Kidney (tissue), 14 donors: Measurements from ENCODE around the gene PBX2. TPM values are rescaled to one million over a fixed set of nuclear protein-coding genes. Genes with fewer than 3 reads are reported as not detected.

ENCODE experiments used
- DNase-seq, 5 donors: peaks; one replicate each; pipeline ENCODE4 v3.0.0-alpha.2; 2013 to 2020
- FAIRE-seq: peaks from 2 replicates; lab custom pipeline; 2012; peaks lifted over from hg19 to GRCh38; lab: Jason Lieb, UNC
- H3K27ac ChIP-seq, 2 donors: one replicate each; pipeline ENCODE4 v1.7.0; 2013; ENCODE audit warnings: low read depth in 2 of 2, low read length in 2 of 2, inconsistent platforms in 1 of 2
- H3K27me3 ChIP-seq: one replicate; pipeline ENCODE4 v1.7.1; 2013; ENCODE audit warnings: low read length, inconsistent platforms; ENCODE audit not compliant: control insufficient read depth, insufficient read depth
- H3K36me3 ChIP-seq, 3 donors: one replicate each; pipeline versions ENCODE4 v1.7.0 to v1.7.1; 2013; ENCODE audit warnings: low read length in 3 of 3, control low read depth in 1 of 3, inconsistent platforms in 1 of 3; ENCODE audit not compliant: insufficient read depth in 3 of 3, control insufficient read depth in 2 of 3
- H3K4me1 ChIP-seq, 3 donors: one replicate each; pipeline versions ENCODE4 v1.7.0 to v1.7.1; 2013; ENCODE audit warnings: low read length in 3 of 3, inconsistent platforms in 1 of 3, low read depth in 1 of 3; ENCODE audit not compliant: control insufficient read depth in 2 of 3, insufficient read depth in 2 of 3
- H3K4me3 ChIP-seq, 3 donors: one replicate each; pipeline versions ENCODE4 v1.7.0 to v1.8.1; 2013; ENCODE audit warnings: low read length in 3 of 3, control low read depth in 1 of 3, inconsistent platforms in 1 of 3
- H3K9ac ChIP-seq, 3 donors: one replicate each; pipeline versions ENCODE4 v1.7.0 to v1.7.1; 2013; ENCODE audit warnings: low read length in 3 of 3, control low read depth in 1 of 3, inconsistent platforms in 1 of 3
- H3K9me3 ChIP-seq, 3 donors: one replicate each; pipeline versions ENCODE4 v1.7.0 to v1.7.1; 2013; ENCODE audit warnings: low read length in 3 of 3, control low read depth in 1 of 3, inconsistent platforms in 1 of 3; ENCODE audit not compliant: control insufficient read depth in 2 of 3, insufficient read depth in 1 of 3
- intact Hi-C: fragments of 100-400 bp; cut with DNase I; formaldehyde crosslinking; loops from one replicate; pipeline ENCODE4 v1.11.1; 2022
- polyA plus RNA-seq: library from polyadenylated mRNA; stranded (reverse); fragments of 350-450 nt; fragmentation: Illumina TruSeq; extraction: RNeasy Lipid Tissue Mini Kit (QIAGEN cat#74804); gene quantifications from one replicate; pipeline ENCODE4 v1.2.3, GENCODE V29; 2014; ENCODE audit warnings: low read depth, low replicate concordance; ENCODE audit not compliant: insufficient read depth
- total RNA-seq: library from RNA; stranded (reverse); fragmentation: NEBNext Ultra II Directional; extraction: Animal tissue kit (Norgen Biotek cat#: 25700); gene quantifications from one replicate; pipeline ENCODE4 v1.2.1, GENCODE V29; 2021
- TF ChIP-seq, protein P1 (sequence below): IDR thresholded peaks from 3 replicates; pipeline ENCODE4 v1.5.1; 2012; ENCODE audit warnings: mild to moderate bottlenecking, moderate library complexity, borderline replicate concordance; ENCODE audit not compliant: insufficient read depth; ENCODE audit errors: extremely low read depth
- donor health status: control.
- donor health status: control.
- donor health status: control.
- donor health status: control.
- donor health status: control.
- donor health status: DM: yes; HTN: yes; CAD: no.
- donor health status: Normal renal cell carcinoma (clear cell type).

The PBX2 gene
- total and polyA plus RNA-seq, 2 donors from 2014 or later = 34.6 to 87.3 TPM

DNA sequence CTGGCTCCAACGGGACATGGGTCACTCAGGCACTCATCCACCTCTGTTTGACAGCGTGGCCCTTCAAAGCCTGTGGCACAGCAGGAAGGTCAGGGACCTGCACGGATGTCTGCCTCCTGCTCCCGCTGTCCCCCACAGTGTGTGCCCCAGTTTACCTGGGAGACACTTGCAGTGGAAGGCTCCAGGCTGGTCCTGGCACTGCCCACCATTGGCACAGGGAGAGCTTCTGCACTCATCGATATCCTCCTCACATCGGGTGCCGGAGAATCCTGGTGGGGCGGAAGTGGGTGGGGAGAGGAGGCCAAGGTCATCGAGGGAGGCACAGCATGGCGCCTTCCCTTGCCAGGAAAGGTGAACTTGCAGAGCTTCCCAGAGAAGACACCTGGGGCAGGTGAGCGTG is 27.0 kb upstream of the PBX2 start:
- TF ChIP-seq, protein P1, sequence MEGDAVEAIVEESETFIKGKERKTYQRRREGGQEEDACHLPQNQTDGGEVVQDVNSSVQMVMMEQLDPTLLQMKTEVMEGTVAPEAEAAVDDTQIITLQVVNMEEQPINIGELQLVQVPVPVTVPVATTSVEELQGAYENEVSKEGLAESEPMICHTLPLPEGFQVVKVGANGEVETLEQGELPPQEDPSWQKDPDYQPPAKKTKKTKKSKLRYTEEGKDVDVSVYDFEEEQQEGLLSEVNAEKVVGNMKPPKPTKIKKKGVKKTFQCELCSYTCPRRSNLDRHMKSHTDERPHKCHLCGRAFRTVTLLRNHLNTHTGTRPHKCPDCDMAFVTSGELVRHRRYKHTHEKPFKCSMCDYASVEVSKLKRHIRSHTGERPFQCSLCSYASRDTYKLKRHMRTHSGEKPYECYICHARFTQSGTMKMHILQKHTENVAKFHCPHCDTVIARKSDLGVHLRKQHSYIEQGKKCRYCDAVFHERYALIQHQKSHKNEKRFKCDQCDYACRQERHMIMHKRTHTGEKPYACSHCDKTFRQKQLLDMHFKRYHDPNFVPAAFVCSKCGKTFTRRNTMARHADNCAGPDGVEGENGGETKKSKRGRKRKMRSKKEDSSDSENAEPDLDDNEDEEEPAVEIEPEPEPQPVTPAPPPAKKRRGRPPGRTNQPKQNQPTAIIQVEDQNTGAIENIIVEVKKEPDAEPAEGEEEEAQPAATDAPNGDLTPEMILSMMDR = no peak
- H3K4me3 ChIP-seq = no peak overlapping the region
- no peaks in the 10 kb centered on the region for H3K36me3 ChIP-seq
- H3K27ac ChIP-seq = no peak overlapping the region
- H3K4me1 ChIP-seq = no peaks in the 10 kb centered on the region
- no peak for FAIRE-seq
- intact Hi-C loops = no loop called here
- H3K9me3 ChIP-seq = no peaks in the 10 kb centered on the region
- no peak for DNase-seq
- H3K9ac ChIP-seq = no peak overlapping the region
- no peaks in the 10 kb centered on the region for H3K27me3 ChIP-seq

DNA sequence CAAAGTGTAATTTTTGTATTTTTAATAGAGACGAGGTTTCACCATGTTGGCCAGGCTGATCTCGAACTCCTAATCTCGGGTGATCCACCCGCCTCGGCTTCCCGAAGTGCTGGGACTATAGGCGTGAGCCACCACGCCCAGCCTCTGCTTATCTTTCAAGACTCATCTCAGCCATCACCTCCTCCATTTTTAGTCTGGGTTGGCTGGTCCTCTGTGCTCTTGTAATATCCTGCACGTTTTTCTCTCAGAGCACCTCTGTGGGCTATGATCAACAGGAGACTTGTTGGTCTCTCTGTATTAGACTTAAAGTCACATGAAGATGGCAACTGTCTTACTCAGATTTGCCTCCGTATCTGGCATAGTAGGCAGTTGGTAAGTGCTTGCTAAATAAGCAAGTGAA is 26.3 kb upstream of the PBX2 start:
- Histone ChIP-seq H3K4me3 (no peak overlapping the region), H3K4me1 (no peaks in the 10 kb centered on the region), H3K9ac (no peak overlapping the region), H3K9me3 (no peaks in the 10 kb centered on the region), H3K27me3 (no peaks in the 10 kb centered on the region), H3K27ac (no peak overlapping the region), H3K36me3 (no peaks in the 10 kb centered on the region)
- TF ChIP-seq, protein P1 = no peak
- intact Hi-C loops = no loop called here
- FAIRE-seq (no peak), DNase-seq (no peak)

DNA sequence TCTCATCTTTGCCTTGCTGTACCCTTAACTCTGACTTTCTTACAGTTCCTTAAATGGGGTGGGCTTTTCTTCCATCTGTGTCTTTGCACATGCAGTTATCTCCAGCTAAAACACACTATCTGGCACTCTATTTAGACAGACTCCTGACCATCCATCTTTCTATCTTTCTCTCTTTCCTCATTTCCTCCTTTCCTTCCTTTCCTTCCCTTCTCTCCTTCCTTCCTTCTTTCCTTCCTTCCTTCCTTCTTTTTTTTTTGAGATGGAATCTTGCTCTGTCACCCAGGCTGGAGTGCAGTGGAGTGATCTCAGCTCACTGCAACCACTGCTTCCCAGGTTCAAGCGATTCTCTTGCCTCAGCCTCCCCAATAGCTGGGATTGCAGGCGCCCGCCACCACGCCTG is 25.6 kb upstream of the PBX2 start:
- no peak overlapping the region for H3K4me3 ChIP-seq
- H3K27ac ChIP-seq = no peak overlapping the region
- no peak overlapping the region for H3K9ac ChIP-seq
- TF ChIP-seq, protein P1 = no peak
- no peaks in the 10 kb centered on the region for H3K9me3 ChIP-seq
- no peak for DNase-seq
- no peaks in the 10 kb centered on the region for H3K27me3 ChIP-seq
- H3K4me1 ChIP-seq = no peaks in the 10 kb centered on the region
- FAIRE-seq = no peak
- intact Hi-C loops = no loop called here
- no peaks in the 10 kb centered on the region for H3K36me3 ChIP-seq

DNA sequence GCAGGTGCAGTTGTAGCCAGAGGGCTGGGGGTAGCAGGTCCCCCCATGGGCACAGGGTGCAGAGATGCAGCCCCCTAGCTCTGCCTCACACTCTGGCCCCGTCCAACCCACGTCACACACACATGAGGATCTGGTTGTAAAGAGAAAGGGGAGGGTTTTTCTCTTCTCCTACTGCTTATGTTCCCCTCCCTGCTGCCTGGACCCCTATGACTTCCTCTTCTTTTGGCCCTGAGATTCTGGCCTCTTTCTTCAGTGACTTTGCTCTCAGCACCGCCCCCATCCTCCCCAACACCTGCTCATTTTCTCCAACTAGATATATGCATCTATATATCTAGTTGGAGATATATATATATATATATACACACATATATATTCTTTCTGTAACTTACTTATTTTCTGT is 24.1 kb upstream of the PBX2 start:
- Histone ChIP-seq H3K9ac (no peak overlapping the region), H3K4me3 (no peak overlapping the region), H3K36me3 (no peaks in the 10 kb centered on the region), H3K27me3 (no peaks in the 10 kb centered on the region), H3K27ac (no peak overlapping the region), H3K4me1 (no peaks in the 10 kb centered on the region), H3K9me3 (no peaks in the 10 kb centered on the region)
- intact Hi-C loops = no loop called here
- DNase-seq = no peak
- TF ChIP-seq, protein P1 = no peak
- FAIRE-seq = no peak
